IMR-90 (cell line): ENCODE results near the gene TNS1. TPM values are rescaled to one million over a fixed set of nuclear protein-coding genes. Genes with fewer than 3 reads are reported as not detected.

Experiments used
- ATAC-seq: fragments of 200-7000 bp; cut with Tn5 transposase; 2 replicates; pipeline ENCODE4 v1.9.1; 2020; ENCODE audit warnings: low read depth, mild to moderate bottlenecking, moderate library complexity
- BruUV-seq: library from RNA; stranded (reverse); fragments of 400-500 nt; replicated peaks from 2 replicates; lab custom pipeline; 2021; lab: Mats Ljungman, UMichigan
- CTCF ChIA-PET: fragments of 300-600 bp; formaldehyde crosslinking; extraction: SDS; loops from one replicate; lab custom pipeline; 2021; ENCODE audit warnings: antibody characterized with exemption; lab: Yijun Ruan, JAX
- POLR2A ChIA-PET: fragments of 300-600 bp; sonication (Branson Sonifier 250); formaldehyde crosslinking; loops from one replicate; lab custom pipeline; 2022; ENCODE audit warnings: antibody characterized with exemption; ENCODE audit not compliant: unreplicated experiment; lab: Charles Lee
- DNase-seq: peaks from one replicate; pipeline ENCODE4 v3.0.0; 2013
- H2AFZ ChIP-seq: replicated peaks from 2 replicates; pipeline ENCODE3; 2013; ENCODE audit warnings: low read length, mild to moderate bottlenecking; ENCODE audit not compliant: poor library complexity
- H2AK5ac ChIP-seq: 2 replicates; pipeline ENCODE4 v1.6.1; 2013; ENCODE audit warnings: low read depth, low read length, inconsistent platforms
- H2AK9ac ChIP-seq: replicated peaks from 2 replicates; pipeline ENCODE3; 2013; ENCODE audit warnings: mild to moderate bottlenecking, low read depth, low read length, moderate library complexity; ENCODE audit not compliant: poor library complexity
- H2BK120ac ChIP-seq: 2 replicates; pipeline ENCODE4 v1.6.1; 2013; ENCODE audit warnings: low read depth, low read length, inconsistent platforms
- H2BK15ac ChIP-seq: 3 replicates; pipeline ENCODE4 v1.6.1; 2013; ENCODE audit warnings: low read depth, low read length, inconsistent platforms
- H2BK20ac ChIP-seq: 2 replicates; pipeline ENCODE4 v1.6.1; 2013; ENCODE audit warnings: low read depth, mild to moderate bottlenecking, inconsistent platforms, low read length, moderate library complexity
- H2BK5ac ChIP-seq: 2 replicates; pipeline ENCODE4 v1.6.1; 2013; ENCODE audit warnings: mild to moderate bottlenecking, low read depth, low read length, inconsistent platforms; ENCODE audit not compliant: poor library complexity, severe bottlenecking
- H3K14ac ChIP-seq: replicated peaks from 2 replicates; pipeline ENCODE4 v1.6.1; 2013; ENCODE audit warnings: low read depth, low read length, inconsistent platforms
- H3K18ac ChIP-seq: 2 replicates; pipeline ENCODE4 v1.6.1; 2013; ENCODE audit warnings: low read depth, low read length, control low read depth
- H3K23ac ChIP-seq: 2 replicates; pipeline ENCODE4 v1.6.1; 2013; ENCODE audit warnings: low read depth, low read length, inconsistent platforms
- H3K27ac ChIP-seq: 2 replicates; pipeline ENCODE4 v1.5.1; 2013; ENCODE audit warnings: mild to moderate bottlenecking, control low read depth, low read length; ENCODE audit not compliant: insufficient read depth
- H3K27me3 ChIP-seq: 2 replicates; pipeline ENCODE4 v1.6.1; 2013; ENCODE audit warnings: low read length; ENCODE audit not compliant: control insufficient read depth, insufficient read depth
- H3K36me3 ChIP-seq: 2 replicates; pipeline ENCODE4 v1.6.1; 2013; ENCODE audit warnings: low read length, mixed read lengths; ENCODE audit not compliant: control insufficient read depth, insufficient read depth
- H3K4ac ChIP-seq: 2 replicates; pipeline ENCODE4 v1.6.1; 2013; ENCODE audit warnings: low read depth, low read length, inconsistent platforms
- H3K4me1 ChIP-seq: 2 replicates; pipeline ENCODE4 v1.6.1; 2013; ENCODE audit warnings: low read length, mixed read lengths; ENCODE audit not compliant: control insufficient read depth, insufficient read depth
- H3K4me2 ChIP-seq: 2 replicates; pipeline ENCODE4 v1.6.1; 2013; ENCODE audit warnings: low read depth, mild to moderate bottlenecking, control low read depth, low read length, moderate library complexity
- H3K4me3 ChIP-seq: 2 replicates; pipeline ENCODE4 v1.5.1; 2013; ENCODE audit warnings: low read depth, mild to moderate bottlenecking, control low read depth, low read length, moderate library complexity; ENCODE audit not compliant: insufficient read depth
- H3K56ac ChIP-seq: 2 replicates; pipeline ENCODE4 v1.6.1; 2013; ENCODE audit warnings: low read length, inconsistent platforms; ENCODE audit not compliant: insufficient read depth; ENCODE audit errors: extremely low read depth
- H3K79me1 ChIP-seq, 2 experiments: 2 replicates each; pipeline ENCODE4 v1.6.1; 2013; ENCODE audit warnings: low read length in 2 of 2, inconsistent platforms in 1 of 2, low read depth in 1 of 2
- H3K9ac ChIP-seq: 2 replicates; pipeline ENCODE4 v1.6.1; 2013; ENCODE audit warnings: low read depth, low read length, control low read depth
- H3K9me1 ChIP-seq: 2 replicates; pipeline ENCODE4 v1.6.1; 2013; ENCODE audit warnings: low read length, inconsistent platforms; ENCODE audit not compliant: insufficient read depth
- H3K9me3 ChIP-seq: 2 replicates; pipeline ENCODE4 v1.6.1; 2013; ENCODE audit warnings: low read length; ENCODE audit not compliant: control insufficient read depth, insufficient read depth
- H4K20me1 ChIP-seq: 2 replicates; pipeline ENCODE4 v1.6.1; 2013; ENCODE audit warnings: low read length, inconsistent platforms; ENCODE audit not compliant: insufficient read depth
- H4K5ac ChIP-seq: 2 replicates; pipeline ENCODE4 v1.6.1; 2013; ENCODE audit warnings: mild to moderate bottlenecking, low read depth, low read length, control low read depth
- H4K8ac ChIP-seq, 2 experiments: 2 replicates each; pipeline ENCODE4 v1.6.1; 2013; ENCODE audit warnings: low read depth in 2 of 2, low read length in 2 of 2, control low read depth in 1 of 2, inconsistent platforms in 1 of 2
- H4K91ac ChIP-seq: 2 replicates; pipeline ENCODE4 v1.6.1; 2013; ENCODE audit warnings: low read depth, low read length, inconsistent platforms; ENCODE audit not compliant: insufficient read depth
- BHLHE40 ChIP-seq: fragments of 150-350 bp; IDR thresholded peaks from 2 replicates; pipeline ENCODE4 v1.6.1; 2016; ENCODE audit warnings: mild to moderate bottlenecking, low read depth, low read length
- CEBPB ChIP-seq: IDR thresholded peaks from 2 replicates; pipeline ENCODE4 v1.6.1; 2012; ENCODE audit warnings: low read depth, low read length, improper control_type of control experiment
- CHD1 ChIP-seq: IDR thresholded peaks from 2 replicates; pipeline ENCODE4 v1.6.1; 2012; ENCODE audit warnings: low read depth, low read length, improper control_type of control experiment
- CTCF ChIP-seq: conservative IDR thresholded peaks from 2 replicates; pipeline ENCODE4 v1.5.1; 2012; ENCODE audit warnings: mild to moderate bottlenecking, low read depth, low read length, improper control_type of control experiment
- ELK1 ChIP-seq: fragments of 150-350 bp; IDR thresholded peaks from 2 replicates; pipeline ENCODE4 v1.6.1; 2016; ENCODE audit warnings: low read depth, mild to moderate bottlenecking, low read length, moderate library complexity, borderline replicate concordance
- FOS ChIP-seq: fragments of 150-350 bp; IDR thresholded peaks from 2 replicates; pipeline ENCODE4 v1.6.1; 2016; ENCODE audit warnings: low read depth, low read length
- MAFK ChIP-seq: IDR thresholded peaks from 2 replicates; pipeline ENCODE4 v1.6.1; 2012; ENCODE audit warnings: low read depth, low read length, improper control_type of control experiment
- MAZ ChIP-seq: IDR thresholded peaks from 2 replicates; pipeline ENCODE4 v1.6.1; 2012; ENCODE audit warnings: low read depth, mild to moderate bottlenecking, low read length, improper control_type of control experiment, moderate library complexity, borderline replicate concordance
- MXI1 ChIP-seq: IDR thresholded peaks from 2 replicates; pipeline ENCODE4 v1.6.1; 2012; ENCODE audit warnings: low read depth, mild to moderate bottlenecking, low read length, moderate library complexity, borderline replicate concordance
- NFE2L2 ChIP-seq: fragments of 150-350 bp; IDR thresholded peaks from 2 replicates; pipeline ENCODE4 v1.6.1; 2016; ENCODE audit warnings: low read depth, mild to moderate bottlenecking, low read length
- POLR2A ChIP-seq: IDR thresholded peaks from 2 replicates; pipeline ENCODE4 v1.6.1; 2012; ENCODE audit warnings: mild to moderate bottlenecking, low read depth, low read length
- RAD21 ChIP-seq: IDR thresholded peaks from 2 replicates; pipeline ENCODE4 v1.6.1; 2012; ENCODE audit warnings: low read length, improper control_type of control experiment
- RCOR1 ChIP-seq: IDR thresholded peaks from 2 replicates; pipeline ENCODE4 v1.6.1; 2012; ENCODE audit warnings: mild to moderate bottlenecking, low read length, improper control_type of control experiment; ENCODE audit not compliant: insufficient replicate concordance
- RFX5 ChIP-seq: IDR thresholded peaks from 2 replicates; pipeline ENCODE4 v1.8.0; 2012; ENCODE audit warnings: low read depth, mild to moderate bottlenecking, low read length, moderate library complexity
- USF2 ChIP-seq: fragments of 150-350 bp; IDR thresholded peaks from 2 replicates; pipeline ENCODE4 v1.6.1; 2017; ENCODE audit warnings: mild to moderate bottlenecking, antibody characterized with exemption, low read length, low read depth
- WGBS, 2 experiments: methylation state at CpG; one replicate each; pipeline versions ENCODE4 v1.1.5 to v1.1.7; 2013; ENCODE audit warnings: missing lambda C conversion rate in 2 of 2; ENCODE audit not compliant: insufficient read length in 1 of 2; ENCODE audit errors: extremely low coverage in 2 of 2; 5-methylcytosine and 5-hydroxymethylcytosine counted together
- dilution Hi-C: fragments of 300-500 bp; cut with HindIII; formaldehyde crosslinking; loops from one replicate; pipeline ENCODE4 v1.14.3; 2018; ENCODE audit warnings: low sequenced_read_pairs; ENCODE audit not compliant: unreplicated experiment
- in situ Hi-C: fragments of 300-500 bp; cut with MboI; formaldehyde crosslinking; loops from 3 replicates; pipeline ENCODE4 v1.14.3; 2019; ENCODE audit warnings: low sequenced_read_pairs, inconsistent platforms, mixed read lengths
- intact Hi-C: fragments of 100-400 bp; cut with micrococcal nuclease; formaldehyde crosslinking; loops from 2 replicates; pipeline ENCODE4 v1.10.0; 2022
- polyA plus RNA-seq, 3 experiments: library from polyadenylated mRNA; depleted of rRNA; stranded (reverse); fragments of >200 nt; gene quantifications; 2 replicates each; pipeline ENCODE4 v1.2.3, GENCODE V29; 2012; ENCODE audit warnings: low replicate concordance in 1 of 3
- total RNA-seq: library from RNA; depleted of rRNA; stranded (reverse); fragments of >200 nt; gene quantifications from 2 replicates; pipeline ENCODE4 v1.2.3, GENCODE V29; 2012

The TNS1 gene
- total and polyA plus RNA-seq, 2 of the 4 experiments (the other 2 are of a cell fraction), result 41.1 to 45.2 TPM

GRCh38 chr2:218032336-218033171 is 29.8 kb upstream of the TNS1 start:
- WGBS, 2 experiments, result 92% methylated on average over 2 of the region's 12 CpGs; no CpG with 5 or more reads in 1 of the 2 experiments
- TF ChIP-seq MXI1 (no peak), NFE2L2 (no peak), RAD21 (no peak), USF2 (no peak), RFX5 (no peak), FOS (no peak), CHD1 (no peak), POLR2A (no peak), MAFK (no peak), CEBPB (no peak), RCOR1 (no peak), MAZ (no peak), ELK1 (no peak), CTCF (no peak), BHLHE40 (no peak)

More at GRCh38 chr2:218032336-218033171, 29.8 kb upstream of the TNS1 start:
- Histone ChIP-seq H2AK9ac (peak overlapping the region; percentile 39), H4K8ac (no peak overlapping the region), H4K91ac (no peak overlapping the region), H3K9me1 (peaks cover 8% of the 10 kb centered on the region), H2BK15ac (no peak overlapping the region), H3K14ac (no peak overlapping the region), H3K23ac (no peak overlapping the region), H3K4ac (no peak overlapping the region), H3K56ac (no peak overlapping the region), H2BK120ac (no peak overlapping the region), H2AFZ (no peak overlapping the region), H4K5ac (no peak overlapping the region), H3K9ac (no peak overlapping the region), H3K4me3 (no peak overlapping the region), H3K27ac (no peak overlapping the region), H3K18ac (no peak overlapping the region), H3K36me3 (no peaks in the 10 kb centered on the region), H3K9me3 (no peaks in the 10 kb centered on the region), H3K4me2 (no peak overlapping the region), H2BK20ac (no peak overlapping the region), H3K4me1 (peaks cover 6% of the 10 kb centered on the region; the same call in 1 of the 2 replicates), H3K27me3 (peaks cover 43% of the 10 kb centered on the region), H2AK5ac (no peak overlapping the region), H2BK5ac (no peak overlapping the region), H3K79me1 (no peaks in the 10 kb centered on the region), H4K20me1 (no peaks in the 10 kb centered on the region; the same call in 1 of the 2 replicates)
- DNase-seq, result no peak
- no TSS peak for BruUV-seq
- ChIA-PET POLR2A (no interaction called here), CTCF (interaction anchor here (0.6 to 1.6 kb wide), 3 partner anchors 85 to 247 kb away, joined by 3 to 6 read pairs (median 3); no protein-coding TSS in a partner anchor)
- dilution Hi-C loops, result no loop called here
- no peak for ATAC-seq
- in situ Hi-C loops, result loop anchor here (10.0 kb wide), 1 partner anchor 238 kb away; no protein-coding TSS in a partner anchor
- intact Hi-C loops, result no loop called here
